Upper lobe of right lung (tissue), 1 donor: Measurements from ENCODE around the gene C5orf58. TPM values are rescaled to one million over a fixed set of nuclear protein-coding genes. Genes with fewer than 3 reads are reported as not detected.
"Not testable (repeated sequence)": the region's sequence is repeated elsewhere in the genome, so short reads cannot be mapped to it uniquely, and the experiment has no call there.

Source experiments
- ATAC-seq: fragments of 200-7000 bp; cut with Tn5 transposase; one replicate; pipeline ENCODE4 v1.9.1; 2020; ENCODE audit warnings: mild to moderate bottlenecking, moderate library complexity
- DNase-seq: peaks from one replicate; pipeline ENCODE4 v3.0.0-alpha.2; 2020
- H3K27ac ChIP-seq: fragments of 200-600 bp; one replicate; pipeline ENCODE4 v1.8.0; 2022
- H3K27me3 ChIP-seq: fragments of 200-600 bp; one replicate; pipeline ENCODE4 v1.8.0; 2022; ENCODE audit warnings: mild to moderate bottlenecking
- H3K36me3 ChIP-seq: fragments of 200-600 bp; one replicate; pipeline ENCODE4 v1.8.0; 2022
- H3K4me1 ChIP-seq: fragments of 200-600 bp; one replicate; pipeline ENCODE4 v1.8.0; 2022
- H3K4me3 ChIP-seq: fragments of 200-600 bp; one replicate; pipeline ENCODE4 v1.8.0; 2022; ENCODE audit warnings: mild to moderate bottlenecking
- H3K9me3 ChIP-seq: fragments of 200-600 bp; one replicate; pipeline ENCODE4 v1.8.0; 2022
- intact Hi-C: fragments of 100-400 bp; cut with DNase I; formaldehyde crosslinking; loops from one replicate; pipeline ENCODE4 v1.11.0; 2022
- total RNA-seq: library from RNA; stranded (reverse); fragmentation: NEBNext Ultra II Directional; extraction: Animal tissue kit (Norgen Biotek cat#: 25700); gene quantifications from one replicate; pipeline ENCODE4 v1.2.1, GENCODE V29; 2021
- TF ChIP-seq, protein P1 (sequence below): fragments of 200-600 bp; IDR thresholded peaks from one replicate; pipeline ENCODE4 v1.8.0; 2022; ENCODE audit warnings: antibody characterized with exemption
- donor health status: DM: no; HTN: yes; CAD: no; lungs with severe emphysema.

C5orf58 gene
- total RNA-seq, 1 donor from 2014 or later: not detected

- Histone ChIP-seq H3K4me1 (peaks cover 4% of the 10 kb centered on the region), H3K27me3 (no peaks in the 10 kb centered on the region), H3K36me3 (no peaks in the 10 kb centered on the region), H3K9me3 (no peaks in the 10 kb centered on the region), H3K27ac (no peak overlapping the region), H3K4me3 (no peak overlapping the region)
- TF ChIP-seq, protein P1, sequence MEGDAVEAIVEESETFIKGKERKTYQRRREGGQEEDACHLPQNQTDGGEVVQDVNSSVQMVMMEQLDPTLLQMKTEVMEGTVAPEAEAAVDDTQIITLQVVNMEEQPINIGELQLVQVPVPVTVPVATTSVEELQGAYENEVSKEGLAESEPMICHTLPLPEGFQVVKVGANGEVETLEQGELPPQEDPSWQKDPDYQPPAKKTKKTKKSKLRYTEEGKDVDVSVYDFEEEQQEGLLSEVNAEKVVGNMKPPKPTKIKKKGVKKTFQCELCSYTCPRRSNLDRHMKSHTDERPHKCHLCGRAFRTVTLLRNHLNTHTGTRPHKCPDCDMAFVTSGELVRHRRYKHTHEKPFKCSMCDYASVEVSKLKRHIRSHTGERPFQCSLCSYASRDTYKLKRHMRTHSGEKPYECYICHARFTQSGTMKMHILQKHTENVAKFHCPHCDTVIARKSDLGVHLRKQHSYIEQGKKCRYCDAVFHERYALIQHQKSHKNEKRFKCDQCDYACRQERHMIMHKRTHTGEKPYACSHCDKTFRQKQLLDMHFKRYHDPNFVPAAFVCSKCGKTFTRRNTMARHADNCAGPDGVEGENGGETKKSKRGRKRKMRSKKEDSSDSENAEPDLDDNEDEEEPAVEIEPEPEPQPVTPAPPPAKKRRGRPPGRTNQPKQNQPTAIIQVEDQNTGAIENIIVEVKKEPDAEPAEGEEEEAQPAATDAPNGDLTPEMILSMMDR: no peak
- intact Hi-C loops: no loop called here
- DNase-seq (no peak), ATAC-seq (no peak)
Measured at GRCh38 chr5:170233358-170233892, 640 bp downstream of the C5orf58 start.

GRCh38 chr5:170235876-170236864 lies 3.4 kb downstream of the C5orf58 start:
- H3K9me3 ChIP-seq: no peaks in the 10 kb centered on the region
- DNase-seq (no peak), ATAC-seq (no peak)
- H3K27me3 ChIP-seq: no peaks in the 10 kb centered on the region
- TF ChIP-seq, protein P1: no peak
- H3K4me1 ChIP-seq: no peaks in the 10 kb centered on the region
- no peaks in the 10 kb centered on the region for H3K36me3 ChIP-seq
- no peak overlapping the region for H3K4me3 ChIP-seq
- no peak overlapping the region for H3K27ac ChIP-seq
- intact Hi-C loops: no loop called here

DNA sequence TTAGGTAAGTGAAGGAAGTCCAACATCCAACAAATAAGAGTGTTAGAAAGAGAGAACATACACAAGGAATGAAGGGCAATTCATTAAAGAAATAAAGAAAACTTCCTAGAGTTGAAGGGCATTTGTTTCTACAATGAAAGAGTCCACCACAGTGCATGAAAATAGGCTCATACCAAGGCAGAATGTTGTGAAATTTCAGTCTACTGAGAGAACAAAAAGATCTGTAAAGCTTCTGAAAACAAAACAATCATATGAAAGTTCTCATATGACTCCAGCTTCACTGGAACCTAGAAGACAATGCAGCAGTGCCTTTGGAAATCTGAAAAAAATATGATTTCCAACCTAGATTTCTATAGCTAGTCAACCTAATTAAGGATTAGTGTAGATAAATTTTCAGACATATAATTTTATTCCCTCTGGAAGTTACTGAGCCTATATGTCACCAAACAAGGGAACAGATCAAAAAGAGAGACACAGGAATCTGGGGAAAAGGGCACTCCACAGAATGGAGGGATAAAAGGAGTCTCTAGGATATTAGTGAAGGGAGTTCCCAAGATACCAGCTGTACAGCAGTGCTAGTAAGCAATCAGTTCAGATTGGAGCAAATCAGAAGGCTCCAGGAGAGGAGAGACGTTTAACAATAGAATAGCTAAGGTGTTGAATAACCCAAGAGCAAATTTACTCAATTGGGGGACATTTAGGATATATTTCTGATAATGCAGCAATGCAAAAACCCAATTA lies 5.8 kb downstream of the C5orf58 start:
- H3K27ac ChIP-seq: no peak overlapping the region
- intact Hi-C loops: no loop called here
- TF ChIP-seq, protein P1: no peak

DNA sequence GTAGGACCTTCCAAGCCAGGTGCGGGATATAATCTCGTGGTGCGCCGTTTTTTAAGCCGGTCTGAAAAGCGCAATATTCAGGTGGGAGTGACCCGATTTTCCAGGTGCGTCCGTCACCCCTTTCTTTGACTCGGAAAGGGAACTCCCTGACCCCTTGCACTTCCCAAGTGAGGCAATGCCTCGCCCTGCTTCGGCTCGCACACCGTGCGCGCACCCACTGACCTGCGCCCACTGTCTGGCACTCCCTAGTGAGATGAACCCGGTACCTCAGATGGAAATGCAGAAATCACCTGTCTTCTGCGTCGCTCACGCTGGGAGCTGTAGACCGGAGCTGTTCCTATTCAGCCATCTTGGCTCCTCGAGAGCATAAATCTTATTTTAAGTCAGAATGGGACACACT lies 12.7 kb downstream of the C5orf58 start:
- H3K27ac ChIP-seq, H3K27me3 ChIP-seq, H3K9me3 ChIP-seq, DNase-seq, ATAC-seq, H3K4me1 ChIP-seq, intact Hi-C loops, H3K4me3 ChIP-seq: not testable (repeated sequence)
- H3K36me3 ChIP-seq: peaks cover 27% of the 10 kb centered on the region

More for the DNA sequence above, 5.8 kb downstream of the C5orf58 start:
- ATAC-seq (no peak), DNase-seq (no peak)
- Histone ChIP-seq H3K27me3 (no peaks in the 10 kb centered on the region), H3K4me1 (no peaks in the 10 kb centered on the region), H3K36me3 (no peaks in the 10 kb centered on the region), H3K9me3 (no peaks in the 10 kb centered on the region), H3K4me3 (no peak overlapping the region)

- TF ChIP-seq, protein P1: no peak
- no peaks in the 10 kb centered on the region for H3K9me3 ChIP-seq
- peaks cover 33% of the 10 kb centered on the region for H3K36me3 ChIP-seq
- no peak for ATAC-seq
- no peak overlapping the region for H3K27ac ChIP-seq
- H3K27me3 ChIP-seq: no peaks in the 10 kb centered on the region
- intact Hi-C loops: no loop called here
- DNase-seq: no peak
- no peak overlapping the region for H3K4me3 ChIP-seq
- H3K4me1 ChIP-seq: no peaks in the 10 kb centered on the region
Measured at GRCh38 chr5:170246126-170246870, 13.5 kb downstream of the C5orf58 start.
